ENCODE results near the gene WDR81.

DNA sequence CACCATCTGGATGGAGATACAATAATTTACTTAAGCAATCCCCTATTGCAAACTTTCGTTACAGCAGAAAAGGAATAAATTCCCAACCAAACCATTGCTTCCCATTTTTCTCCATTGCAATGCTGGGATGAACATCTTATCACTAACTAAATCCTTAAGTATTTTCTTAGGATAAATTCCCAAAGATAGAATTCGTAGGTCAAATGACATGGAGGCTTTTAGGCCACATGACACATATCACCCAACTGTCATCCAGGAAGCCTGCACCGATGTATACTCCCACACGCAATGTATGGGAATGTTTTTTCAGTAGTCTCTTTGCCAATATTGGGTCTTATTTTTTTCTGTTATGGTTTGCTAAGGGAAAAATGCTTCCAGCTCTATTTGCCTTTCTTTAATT, 12.7 kb upstream of the WDR81 start:
- TF ChIP-seq, protein P1, sequence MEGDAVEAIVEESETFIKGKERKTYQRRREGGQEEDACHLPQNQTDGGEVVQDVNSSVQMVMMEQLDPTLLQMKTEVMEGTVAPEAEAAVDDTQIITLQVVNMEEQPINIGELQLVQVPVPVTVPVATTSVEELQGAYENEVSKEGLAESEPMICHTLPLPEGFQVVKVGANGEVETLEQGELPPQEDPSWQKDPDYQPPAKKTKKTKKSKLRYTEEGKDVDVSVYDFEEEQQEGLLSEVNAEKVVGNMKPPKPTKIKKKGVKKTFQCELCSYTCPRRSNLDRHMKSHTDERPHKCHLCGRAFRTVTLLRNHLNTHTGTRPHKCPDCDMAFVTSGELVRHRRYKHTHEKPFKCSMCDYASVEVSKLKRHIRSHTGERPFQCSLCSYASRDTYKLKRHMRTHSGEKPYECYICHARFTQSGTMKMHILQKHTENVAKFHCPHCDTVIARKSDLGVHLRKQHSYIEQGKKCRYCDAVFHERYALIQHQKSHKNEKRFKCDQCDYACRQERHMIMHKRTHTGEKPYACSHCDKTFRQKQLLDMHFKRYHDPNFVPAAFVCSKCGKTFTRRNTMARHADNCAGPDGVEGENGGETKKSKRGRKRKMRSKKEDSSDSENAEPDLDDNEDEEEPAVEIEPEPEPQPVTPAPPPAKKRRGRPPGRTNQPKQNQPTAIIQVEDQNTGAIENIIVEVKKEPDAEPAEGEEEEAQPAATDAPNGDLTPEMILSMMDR (IDR thresholded peaks at IDR 0.05) = no peak
- TF ChIP-seq POLR2A (IDR thresholded peaks at IDR 0.05) = no peak

Measured in esophagus squamous epithelium (tissue), 4 donors.